Activated T-helper 1 cell treated with anti-CD3 and anti-CD28 coated beads, Interleukin-2, amount 50 U/mL, for 16 hours (primary cell): Measurements from ENCODE around the gene UBE4A.

ENCODE experiments used
- DNase-seq, 2 donors: peaks; one replicate each; pipeline ENCODE4 v3.0.0-alpha.2; 2020; ENCODE audit warnings: low read depth in 1 of 2, low spot score in 1 of 2

Gene UBE4A, protein sequence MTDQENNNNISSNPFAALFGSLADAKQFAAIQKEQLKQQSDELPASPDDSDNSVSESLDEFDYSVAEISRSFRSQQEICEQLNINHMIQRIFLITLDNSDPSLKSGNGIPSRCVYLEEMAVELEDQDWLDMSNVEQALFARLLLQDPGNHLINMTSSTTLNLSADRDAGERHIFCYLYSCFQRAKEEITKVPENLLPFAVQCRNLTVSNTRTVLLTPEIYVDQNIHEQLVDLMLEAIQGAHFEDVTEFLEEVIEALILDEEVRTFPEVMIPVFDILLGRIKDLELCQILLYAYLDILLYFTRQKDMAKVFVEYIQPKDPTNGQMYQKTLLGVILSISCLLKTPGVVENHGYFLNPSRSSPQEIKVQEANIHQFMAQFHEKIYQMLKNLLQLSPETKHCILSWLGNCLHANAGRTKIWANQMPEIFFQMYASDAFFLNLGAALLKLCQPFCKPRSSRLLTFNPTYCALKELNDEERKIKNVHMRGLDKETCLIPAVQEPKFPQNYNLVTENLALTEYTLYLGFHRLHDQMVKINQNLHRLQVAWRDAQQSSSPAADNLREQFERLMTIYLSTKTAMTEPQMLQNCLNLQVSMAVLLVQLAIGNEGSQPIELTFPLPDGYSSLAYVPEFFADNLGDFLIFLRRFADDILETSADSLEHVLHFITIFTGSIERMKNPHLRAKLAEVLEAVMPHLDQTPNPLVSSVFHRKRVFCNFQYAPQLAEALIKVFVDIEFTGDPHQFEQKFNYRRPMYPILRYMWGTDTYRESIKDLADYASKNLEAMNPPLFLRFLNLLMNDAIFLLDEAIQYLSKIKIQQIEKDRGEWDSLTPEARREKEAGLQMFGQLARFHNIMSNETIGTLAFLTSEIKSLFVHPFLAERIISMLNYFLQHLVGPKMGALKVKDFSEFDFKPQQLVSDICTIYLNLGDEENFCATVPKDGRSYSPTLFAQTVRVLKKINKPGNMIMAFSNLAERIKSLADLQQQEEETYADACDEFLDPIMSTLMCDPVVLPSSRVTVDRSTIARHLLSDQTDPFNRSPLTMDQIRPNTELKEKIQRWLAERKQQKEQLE

DNA sequence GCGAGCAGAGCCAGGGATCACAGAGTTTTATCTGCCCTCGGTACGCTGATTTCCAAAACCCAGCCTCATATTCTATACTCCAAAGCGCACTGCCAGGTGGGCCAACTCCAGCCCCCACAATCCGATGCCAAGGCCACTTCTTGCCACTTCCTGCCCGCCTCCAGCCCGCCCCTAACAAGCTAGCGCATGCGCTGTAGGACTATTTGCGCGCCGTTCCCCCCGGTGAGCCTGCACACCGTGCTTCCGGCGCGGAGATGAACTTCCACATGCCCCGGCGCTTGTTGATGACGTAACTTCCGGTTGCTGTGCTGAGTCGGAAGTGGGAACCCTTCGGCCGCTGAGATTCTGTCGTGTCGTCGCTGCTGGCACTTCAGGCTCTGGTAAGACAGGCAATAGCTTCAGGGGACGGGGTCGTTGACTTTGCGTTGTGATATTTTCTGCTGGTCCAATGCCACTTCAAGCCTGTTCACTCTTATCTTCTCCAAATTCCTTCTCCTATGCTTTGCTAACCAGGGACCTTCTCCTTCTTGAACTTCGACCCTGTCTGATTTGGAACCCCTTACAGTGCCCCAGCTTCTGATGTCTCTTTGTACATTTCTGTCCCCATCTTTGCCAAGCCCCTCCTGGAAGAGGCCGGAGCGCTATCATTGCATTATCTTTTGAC, at the start of gene UBE4A:
TSS of gene UBE4A (plus strand) at position 306 of the 664 bp plus-strand sequence. CDS start 5,481 bp downstream, outside the sequence.
- peak; percentile 94 to 98 for DNase-seq

DNA sequence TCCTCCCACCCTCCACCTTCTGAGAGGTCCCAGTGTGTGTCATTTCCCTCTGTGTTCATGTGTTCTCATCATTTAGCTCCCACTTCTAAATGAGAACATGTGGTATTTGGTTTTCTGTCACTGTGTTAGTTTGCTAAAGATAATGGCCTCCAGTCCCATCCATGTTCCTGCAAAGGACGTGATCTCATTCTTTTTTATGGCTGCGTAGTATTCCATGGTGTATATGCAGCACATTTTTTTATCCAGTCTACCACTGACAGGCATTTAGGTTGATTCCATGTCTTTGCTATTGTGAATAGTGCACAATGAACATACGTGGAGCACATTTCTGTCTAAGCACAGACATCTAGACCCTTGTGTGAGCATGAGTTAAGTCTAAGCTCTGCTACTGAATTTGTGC, 49.1 kb upstream of the UBE4A start:
- no peak for DNase-seq

DNA sequence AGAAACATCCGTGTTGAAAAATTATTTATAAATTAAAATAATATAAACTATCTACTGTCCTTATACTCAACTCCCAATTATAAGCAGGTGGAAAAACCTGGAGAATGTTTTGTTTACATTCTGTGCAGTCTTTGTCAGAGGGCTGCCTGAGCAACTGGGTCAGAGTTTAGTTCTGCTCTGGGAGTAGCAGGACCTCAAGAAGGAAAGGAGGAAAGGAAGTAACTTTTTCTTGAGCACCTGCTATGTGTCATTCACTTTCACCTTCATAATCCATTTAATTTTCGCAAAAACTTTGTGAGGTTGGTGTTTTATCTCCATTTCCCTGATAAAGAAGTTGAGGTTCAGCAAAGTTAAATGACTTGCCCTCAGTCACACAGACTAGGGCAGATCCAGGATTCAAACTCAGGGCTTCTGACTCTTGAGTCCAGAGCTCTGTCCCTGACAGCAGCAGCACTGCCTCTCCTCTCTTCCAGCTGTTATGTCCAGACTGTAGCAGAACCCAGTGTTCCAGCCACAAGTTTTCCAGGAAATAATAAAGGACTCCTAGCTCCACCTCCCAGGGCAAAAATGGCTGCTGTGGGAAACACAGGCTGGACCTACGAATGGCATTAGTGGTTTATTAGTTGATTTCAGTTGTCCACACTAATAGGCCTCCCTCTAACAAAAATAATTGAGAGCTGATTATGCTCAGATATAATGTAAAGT, 48.5 kb upstream of the UBE4A start:
- DNase-seq, result no peak

DNA sequence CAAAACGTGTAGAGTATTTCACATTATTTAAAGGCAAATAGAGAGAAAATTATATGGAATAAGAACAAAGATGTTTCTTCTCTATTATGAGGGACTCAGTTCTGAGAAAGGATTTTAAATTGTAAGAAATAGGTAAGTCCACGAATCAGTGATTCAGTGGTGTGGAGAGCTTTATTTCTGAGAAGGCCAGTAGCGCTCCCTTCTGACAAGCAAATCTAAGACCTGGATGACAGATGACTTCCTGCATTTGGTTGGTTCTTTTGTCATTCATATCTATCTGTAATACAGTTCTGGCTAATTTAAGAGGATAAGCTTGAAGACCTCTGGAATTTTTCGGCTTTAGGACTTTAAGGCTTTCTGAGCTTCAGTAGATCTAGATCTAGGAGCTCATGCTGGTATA, 47.9 kb upstream of the UBE4A start:
- no peak for DNase-seq

DNA sequence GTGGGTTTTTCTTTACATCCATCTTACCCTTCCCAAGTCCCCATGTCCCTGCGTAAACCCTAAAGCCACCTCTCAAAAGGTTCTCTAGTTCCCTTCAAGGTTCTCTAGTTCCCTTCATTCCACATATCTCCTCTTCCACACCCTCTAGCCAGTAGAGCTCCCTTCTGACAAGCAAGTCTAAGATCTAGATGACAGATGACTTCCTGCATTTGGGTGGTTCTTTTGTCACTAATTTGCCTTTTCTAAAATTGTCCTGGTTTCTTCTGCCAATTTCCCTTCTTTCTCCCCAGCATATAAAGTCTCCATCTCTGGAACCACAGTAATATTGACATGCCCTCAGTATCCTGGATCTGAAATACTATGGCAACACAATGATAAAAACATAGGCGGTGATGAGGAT, 47.1 kb upstream of the UBE4A start:
- no peak for DNase-seq

DNA sequence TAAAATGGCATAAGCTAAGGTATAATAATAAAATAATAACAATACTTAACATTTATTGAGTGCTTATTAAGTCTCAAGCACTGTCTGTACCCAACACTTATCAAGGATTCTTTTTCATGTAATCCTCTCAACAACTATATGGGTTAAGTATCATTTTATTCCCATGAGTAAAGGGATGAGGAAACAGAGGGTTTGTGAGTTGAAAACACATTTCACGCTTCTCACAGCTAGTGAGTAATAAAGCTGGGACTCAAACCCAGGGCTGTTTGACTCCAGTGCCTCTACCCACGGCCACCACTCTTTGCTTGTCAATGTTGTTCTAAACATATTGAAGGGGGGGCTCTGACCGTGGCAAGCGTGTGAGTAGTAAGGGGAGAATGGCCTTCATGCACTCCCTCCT, 46.2 kb upstream of the UBE4A start:
- no peak for DNase-seq

DNA sequence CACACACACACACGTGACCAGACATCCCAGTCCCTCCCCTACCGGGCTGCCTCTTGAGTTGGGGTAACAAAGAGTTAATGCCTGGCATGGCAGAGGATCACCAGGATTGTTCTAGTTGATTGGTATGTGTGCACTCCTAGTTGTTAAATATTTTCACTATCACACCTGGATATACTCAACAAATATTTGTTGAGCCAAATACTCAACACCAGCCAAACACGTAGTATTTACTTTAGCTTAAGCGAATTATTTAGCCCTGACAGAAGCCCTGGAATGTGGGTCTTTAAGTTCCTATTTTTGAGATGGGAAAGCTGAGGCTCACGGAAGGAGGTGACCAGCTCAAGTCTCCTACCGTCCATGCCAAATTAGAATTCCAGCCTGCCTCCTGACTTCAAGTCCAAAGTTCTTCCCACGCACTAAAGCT, 44.4 kb upstream of the UBE4A start:
- DNase-seq, result no peak

DNA sequence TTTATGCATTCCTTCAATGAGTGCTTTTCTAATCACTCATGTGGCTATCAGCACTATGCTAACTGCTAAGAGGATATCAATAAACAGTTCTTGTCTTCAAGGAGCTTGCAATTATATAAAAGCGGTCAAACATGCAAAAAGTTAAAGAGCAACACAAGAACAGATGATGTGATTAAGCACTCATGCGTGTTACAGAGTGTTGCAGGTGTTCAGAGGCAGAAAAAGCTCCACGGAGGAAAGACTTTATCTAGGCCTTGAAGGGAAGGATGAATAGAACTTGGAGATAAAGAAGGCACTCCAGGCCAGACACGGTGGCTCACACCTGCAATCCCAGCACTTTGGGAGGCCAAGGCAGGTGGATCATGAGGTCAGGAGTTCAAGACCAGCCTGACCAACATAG, 41.3 kb upstream of the UBE4A start:
- no peak for DNase-seq

DNA sequence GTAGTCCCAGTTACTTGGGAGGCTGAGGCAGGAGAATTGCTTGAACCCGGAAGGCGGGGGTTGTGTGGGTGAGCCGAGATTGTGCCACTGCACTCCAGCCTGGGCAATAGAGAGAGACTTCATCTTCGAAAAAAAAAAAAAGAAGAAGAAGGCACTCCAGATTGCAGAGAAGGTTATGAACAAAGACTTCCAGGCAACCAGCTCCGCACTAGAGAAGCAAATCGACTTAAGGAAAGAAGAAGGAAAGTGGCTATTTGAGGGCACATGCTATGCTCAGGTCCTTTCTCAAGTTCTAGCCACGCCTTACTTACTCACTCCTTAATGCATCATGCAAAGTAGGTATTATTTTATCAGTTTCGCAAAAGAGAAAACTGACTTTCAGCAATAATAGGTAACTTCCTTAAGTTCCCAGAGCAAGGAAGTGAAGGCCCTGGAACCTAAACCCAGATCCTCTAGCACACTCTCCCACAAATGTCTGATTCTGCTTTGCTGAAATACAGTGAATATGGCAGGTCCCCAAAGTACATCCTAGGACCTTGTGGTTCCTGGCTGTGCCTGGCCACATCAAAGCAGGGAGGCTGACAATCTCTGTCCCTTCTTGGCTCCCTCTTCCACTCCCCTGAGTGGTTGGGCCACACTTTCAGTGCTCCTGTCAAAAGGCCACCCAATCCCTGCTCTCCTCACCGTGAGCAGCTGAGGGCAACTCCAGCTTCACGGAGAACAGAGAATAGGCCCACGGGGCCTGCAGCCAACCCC, 40.6 kb upstream of the UBE4A start:
- no peak for DNase-seq

DNA sequence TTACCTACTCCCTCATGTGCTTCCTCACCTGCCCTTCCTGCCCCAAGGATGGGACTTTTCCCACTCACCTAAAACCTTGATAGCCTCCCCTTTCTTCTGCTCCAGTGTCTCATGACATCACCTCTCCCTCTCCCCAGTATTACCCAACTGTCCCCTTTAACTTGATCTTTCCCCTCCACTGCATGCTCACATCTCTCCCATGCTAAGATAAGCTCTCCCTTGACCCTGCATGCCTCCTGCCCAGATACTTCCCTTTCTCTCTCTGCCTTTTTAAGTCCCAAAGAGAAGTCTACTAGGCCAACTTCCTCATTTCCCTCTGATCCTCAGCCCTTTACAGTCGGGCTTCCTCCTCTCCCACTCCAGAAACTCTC, 40.1 kb upstream of the UBE4A start:
- no peak for DNase-seq

DNA sequence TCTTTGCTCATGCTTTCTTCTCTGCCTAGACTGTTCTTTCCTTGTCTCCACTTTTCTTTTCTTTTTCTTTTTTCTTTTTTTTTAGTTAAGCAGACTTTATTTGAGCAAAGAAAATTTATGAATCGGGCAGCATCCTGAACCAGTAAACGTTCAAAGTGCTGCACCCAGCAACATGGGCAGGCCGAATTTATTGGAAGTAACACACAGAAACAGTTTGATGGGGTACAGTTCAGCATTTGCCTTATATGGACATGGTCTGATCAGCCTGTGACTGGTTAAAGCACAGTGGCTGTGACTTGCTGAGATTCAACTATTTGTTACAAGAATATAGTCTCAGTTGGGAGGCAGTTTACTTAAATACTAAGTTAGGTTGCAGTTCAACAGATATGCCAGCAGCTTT, 38.9 kb upstream of the UBE4A start:
- DNase-seq, result no peak

DNA sequence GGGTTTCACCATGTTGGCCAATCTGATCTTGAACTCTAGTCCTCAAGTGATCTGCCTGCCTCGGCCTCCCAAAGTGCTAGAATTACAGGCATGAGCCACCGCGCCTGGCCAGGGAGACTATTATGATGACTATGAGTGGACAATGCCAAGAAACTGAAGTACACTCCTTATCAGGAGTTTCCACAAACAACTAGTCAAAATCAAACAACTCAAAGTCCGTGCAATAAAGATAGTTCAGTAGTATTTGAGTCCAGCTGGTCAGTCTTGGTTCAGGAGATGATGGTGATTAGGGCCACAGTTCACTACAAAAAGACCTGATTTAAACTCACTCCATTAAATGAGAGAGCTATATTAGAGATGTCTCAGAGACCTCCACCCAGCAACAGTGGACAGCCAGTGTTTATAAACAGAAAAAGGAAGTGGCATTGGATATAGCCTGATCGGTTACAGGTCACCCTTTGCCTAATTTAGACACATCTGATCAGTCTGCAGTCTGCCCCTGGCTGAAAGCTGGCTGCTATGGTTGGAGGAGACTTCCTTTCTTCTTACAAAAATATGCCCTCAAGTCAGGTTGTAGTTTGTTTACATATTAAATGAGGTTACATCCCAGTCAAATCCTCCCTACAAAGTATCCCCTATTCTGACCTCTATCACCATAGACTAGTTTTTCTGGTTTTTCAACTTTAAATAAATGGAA, 37.9 kb upstream of the UBE4A start:
- no peak for DNase-seq

DNA sequence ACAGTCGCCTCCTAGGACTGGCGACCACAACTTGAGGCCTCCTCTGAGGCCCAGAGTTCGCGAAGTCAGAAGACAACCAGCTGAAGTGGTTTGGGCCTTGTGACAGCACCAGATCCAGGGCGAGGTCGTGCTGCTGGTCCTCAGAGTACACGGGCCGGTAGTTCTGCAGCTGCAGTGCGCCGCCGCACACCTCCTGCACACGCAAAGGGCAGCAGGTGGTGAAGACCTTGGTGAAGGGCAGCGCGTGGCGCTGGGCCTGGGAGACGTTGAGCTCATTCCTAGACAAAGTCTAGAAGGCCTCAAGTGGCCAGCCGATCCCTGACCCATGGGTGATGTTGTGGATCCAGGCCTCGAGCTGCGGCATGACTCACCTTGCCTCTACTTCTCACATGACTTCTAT, 36.7 kb upstream of the UBE4A start:
- no peak for DNase-seq

DNA sequence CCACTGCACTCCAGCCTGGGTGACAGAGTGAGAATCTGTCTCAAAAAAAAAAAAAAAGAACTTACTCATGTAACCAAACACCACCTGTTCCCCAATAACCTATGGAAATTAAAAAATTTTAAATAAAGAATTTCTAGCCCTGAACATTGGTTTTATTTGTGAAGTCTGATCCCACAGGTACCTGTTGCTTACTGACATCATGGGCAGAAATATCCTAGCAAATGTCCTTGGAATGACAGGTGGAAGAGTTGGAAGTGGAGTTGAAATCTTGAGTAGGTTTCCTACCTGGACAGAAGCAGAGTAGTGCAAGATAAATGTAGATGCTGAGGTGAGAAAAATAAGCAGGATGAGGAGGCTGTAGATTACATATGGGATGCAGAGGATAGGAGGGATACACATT, 34.1 kb upstream of the UBE4A start:
- DNase-seq, result no peak

DNA sequence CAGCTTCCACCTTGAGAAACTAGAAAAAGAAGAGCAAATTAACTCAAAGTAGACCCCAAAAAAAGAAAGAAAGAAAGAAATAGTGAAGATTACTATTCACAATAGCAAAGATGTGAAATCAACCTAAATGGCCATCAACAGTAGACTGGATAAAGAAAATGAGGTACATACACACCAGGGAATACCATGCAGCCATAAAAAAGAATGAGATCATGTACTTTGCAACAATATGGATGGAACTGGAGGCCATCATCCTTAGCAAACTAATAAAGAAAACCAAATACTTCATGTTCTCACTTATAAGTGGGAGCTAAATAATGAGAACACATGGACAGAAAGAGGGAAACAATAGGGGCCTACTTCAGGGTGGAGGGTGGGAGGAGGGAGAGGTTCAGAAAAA, 30.7 kb upstream of the UBE4A start:
- no peak for DNase-seq

DNA sequence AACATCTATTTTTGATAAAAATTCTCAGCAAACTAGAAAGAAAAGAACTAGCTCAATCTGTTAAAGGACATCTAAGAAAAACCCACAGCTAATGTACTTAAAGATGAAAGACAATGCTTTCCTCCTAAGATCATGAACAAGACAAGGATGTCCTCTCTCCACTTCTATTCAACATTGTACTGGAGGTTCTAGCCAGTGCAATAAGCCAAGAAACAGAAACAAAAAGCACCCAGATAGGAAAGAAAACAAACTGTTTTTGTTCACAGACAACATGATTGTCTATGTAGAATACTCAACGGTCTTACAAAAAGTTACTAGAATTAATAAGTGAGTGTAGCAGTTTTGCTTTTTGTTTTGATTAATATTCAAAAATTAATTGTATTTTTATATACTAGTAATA, 24.7 kb upstream of the UBE4A start:
- DNase-seq, result no peak

DNA sequence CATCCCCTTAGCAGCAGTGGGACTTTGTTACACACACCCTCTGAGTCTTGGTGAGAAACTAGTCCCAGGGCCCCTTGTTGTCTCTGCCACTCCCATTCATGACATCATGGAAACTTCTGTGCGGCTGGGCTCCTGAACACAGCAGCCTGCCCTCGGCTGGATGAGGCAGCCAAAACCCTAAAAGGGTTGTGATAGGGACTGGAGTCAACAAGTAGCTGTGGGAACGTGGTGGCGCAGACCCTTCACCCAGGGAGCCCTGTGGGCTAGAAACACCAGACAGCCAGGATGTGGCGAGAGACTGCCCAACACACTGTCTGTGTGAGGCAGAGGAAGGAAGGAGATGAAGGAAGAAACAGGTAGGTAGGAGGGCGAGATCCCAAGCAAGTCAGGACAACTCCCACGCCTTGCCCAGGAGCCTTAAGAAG, 20.8 kb upstream of the UBE4A start:
- peak; percentile 68 to 75 for DNase-seq

DNA sequence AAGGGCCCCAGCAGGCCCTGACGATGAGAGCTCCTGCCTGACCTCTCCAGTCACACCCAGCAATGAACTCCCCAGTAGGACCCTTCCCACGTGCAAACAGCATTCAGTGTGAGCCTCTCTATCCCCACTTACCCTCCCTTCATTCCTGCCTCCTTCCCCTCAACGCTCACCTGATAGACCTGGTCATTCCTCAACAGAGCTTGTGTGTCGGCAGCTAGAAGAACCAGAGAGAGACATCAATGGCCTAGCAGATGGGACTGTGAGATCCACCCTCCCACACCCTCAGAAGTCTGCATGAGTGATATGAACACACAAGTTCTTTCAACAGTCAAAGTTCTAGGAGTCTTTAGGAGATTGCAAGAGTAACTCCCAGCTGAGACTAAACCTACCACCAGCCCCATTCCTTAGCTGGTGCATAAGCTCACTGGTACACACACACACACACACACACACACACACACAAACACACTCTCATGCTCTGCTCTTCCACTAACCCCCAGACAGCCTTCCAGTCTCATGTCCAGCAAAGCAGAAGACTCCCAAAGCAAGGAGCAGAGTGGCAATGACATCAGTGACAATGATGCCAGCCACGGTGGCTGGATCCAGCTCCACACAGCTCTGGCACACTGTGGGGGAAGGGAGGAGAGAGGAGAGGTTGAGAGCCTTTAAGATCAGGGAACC, 20.0 kb upstream of the UBE4A start:
- DNase-seq, result no peak

DNA sequence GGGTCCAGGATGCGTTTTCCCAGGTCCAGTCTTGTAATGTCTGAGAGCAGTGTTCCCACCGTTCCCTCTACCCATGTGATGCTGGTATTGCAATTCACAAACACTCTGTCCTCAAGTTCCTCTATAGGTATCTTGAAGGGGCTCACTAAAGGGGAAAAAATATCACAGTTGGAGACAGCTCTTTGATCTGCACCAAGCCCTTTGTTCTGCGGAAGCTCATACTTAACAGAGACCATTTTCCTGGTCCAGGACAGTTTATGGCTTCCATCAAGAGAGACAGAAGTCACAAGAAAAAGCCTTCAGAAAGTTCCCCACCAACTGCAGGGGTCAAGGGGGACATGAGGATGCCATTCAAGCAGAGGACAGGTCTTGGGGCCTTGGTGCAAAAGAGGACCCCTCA, 19.0 kb upstream of the UBE4A start:
- DNase-seq, result no peak
